ENCODE results near the gene PLK1.

The PLK1 gene

DNA sequence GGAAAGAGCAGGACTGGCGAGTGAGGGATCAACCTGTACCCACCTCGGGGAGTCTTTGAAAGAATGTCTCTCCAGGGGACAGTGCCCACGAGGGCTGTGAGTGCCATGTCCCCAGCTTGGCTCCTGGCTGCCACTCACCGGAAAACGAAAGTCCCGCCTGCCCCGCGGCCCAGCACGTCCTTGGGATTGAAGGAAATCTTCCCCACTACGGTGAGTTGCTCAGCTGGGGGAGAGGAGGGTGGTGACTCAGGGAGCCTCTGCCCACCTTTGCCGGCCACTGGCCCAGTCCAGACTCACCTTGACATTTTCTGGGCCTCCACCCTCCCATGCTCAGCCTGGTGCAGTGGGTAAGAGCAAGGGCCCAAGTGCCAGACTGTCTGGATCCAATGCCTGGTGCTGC lies 17.1 kb downstream of the PLK1 start:
- no peaks in the 10 kb centered on the region for H3K9me3 ChIP-seq (ENCODE audit: insufficient read depth, low read depth, low read length)
- no peak overlapping the region for H3K4me3 ChIP-seq (ENCODE audit: low read length)
- H3K27ac ChIP-seq (ENCODE audit: low read depth, low read length): no peak overlapping the region
- peaks cover 8% of the 10 kb centered on the region for H3K36me3 ChIP-seq (ENCODE audit: insufficient read depth, low read length)
- 79% methylated on average over 11 of the region's 11 CpGs for WGBS
- no peak overlapping the region for H3K9ac ChIP-seq (ENCODE audit: low read depth, low read length)
- no peaks in the 10 kb centered on the region for H3K27me3 ChIP-seq (ENCODE audit: insufficient read depth, low read length)
- H3K4me1 ChIP-seq (ENCODE audit: insufficient read depth, low read length): peaks cover 5% of the 10 kb centered on the region

DNA sequence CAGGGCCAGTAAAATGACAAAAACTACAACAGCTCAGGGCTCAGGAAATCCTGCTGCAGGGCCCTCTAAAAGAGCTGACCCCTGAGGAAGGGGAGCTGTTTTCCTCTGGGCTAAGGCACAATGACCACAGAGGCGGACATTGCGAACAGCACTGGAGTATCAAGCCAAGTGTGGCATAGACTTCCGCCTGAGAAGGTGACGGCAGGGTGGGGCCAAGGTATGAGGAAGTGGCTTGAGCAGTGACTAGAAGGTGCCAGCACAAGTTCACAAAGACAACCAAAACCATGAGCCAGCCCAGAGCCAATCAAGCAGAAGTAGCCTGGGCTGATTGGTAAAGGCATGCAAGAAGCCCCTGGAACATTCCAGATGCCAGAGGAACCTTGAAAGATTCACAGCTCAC lies 20.4 kb downstream of the PLK1 start:
- H3K27ac ChIP-seq (ENCODE audit: low read depth, low read length): no peak overlapping the region
- H3K4me3 ChIP-seq (ENCODE audit: low read length): no peak overlapping the region
- H3K9ac ChIP-seq (ENCODE audit: low read depth, low read length): no peak overlapping the region
- H3K36me3 ChIP-seq (ENCODE audit: insufficient read depth, low read length): no peaks in the 10 kb centered on the region
- no peaks in the 10 kb centered on the region for H3K9me3 ChIP-seq (ENCODE audit: insufficient read depth, low read depth, low read length)
- WGBS: 95% methylated on average over 4 of the region's 4 CpGs
- peaks cover 9% of the 10 kb centered on the region for H3K4me1 ChIP-seq (ENCODE audit: insufficient read depth, low read length)
- no peaks in the 10 kb centered on the region for H3K27me3 ChIP-seq (ENCODE audit: insufficient read depth, low read length)

DNA sequence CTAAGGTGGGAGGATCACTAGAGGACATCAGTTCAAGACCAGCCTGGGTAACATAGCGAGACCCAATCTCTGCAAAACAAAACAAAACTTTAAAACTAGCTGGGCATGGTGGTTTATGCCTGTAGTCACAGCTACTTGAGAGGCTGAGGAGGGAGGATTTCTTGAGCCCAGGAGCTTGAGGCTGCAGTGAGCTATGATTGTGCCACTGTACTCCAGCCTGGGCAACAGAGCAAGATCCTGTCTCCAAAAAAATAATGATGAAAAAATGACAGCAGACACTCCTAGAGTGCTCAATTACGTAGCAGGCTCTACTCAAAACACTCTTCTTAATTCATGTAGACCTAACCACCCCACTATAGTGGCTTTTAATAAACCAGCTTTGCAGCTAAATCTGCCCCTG lies 21.4 kb downstream of the PLK1 start:
- Histone ChIP-seq H3K27ac (ENCODE audit: low read depth, low read length) (no peak overlapping the region), H3K4me3 (ENCODE audit: low read length) (no peak overlapping the region), H3K36me3 (ENCODE audit: insufficient read depth, low read length) (no peaks in the 10 kb centered on the region), H3K9me3 (ENCODE audit: insufficient read depth, low read depth, low read length) (no peaks in the 10 kb centered on the region), H3K4me1 (ENCODE audit: insufficient read depth, low read length) (peaks cover 7% of the 10 kb centered on the region), H3K9ac (ENCODE audit: low read depth, low read length) (no peak overlapping the region), H3K27me3 (ENCODE audit: insufficient read depth, low read length) (no peaks in the 10 kb centered on the region)
- WGBS: 72% methylated on average over 1 of the region's 2 CpGs

DNA sequence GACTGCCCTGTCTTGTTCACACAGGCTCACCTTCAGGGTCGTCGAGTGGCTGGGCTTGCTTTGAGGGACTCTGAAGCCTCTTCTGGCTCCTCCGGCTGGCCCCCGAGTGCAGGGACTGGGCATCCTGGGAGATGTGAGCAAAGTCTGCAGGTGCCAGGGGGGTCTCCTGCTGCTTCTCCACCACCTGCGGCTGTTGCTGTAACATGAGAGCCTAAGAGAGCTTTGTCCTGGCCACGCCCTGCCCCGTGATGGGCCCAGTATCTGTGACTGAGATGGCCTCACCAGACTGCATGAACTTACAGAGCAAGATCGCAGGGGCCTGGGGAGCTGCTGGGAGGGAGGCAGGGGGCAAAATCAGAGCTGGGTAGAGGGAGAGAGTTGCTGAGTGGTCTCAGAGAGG lies 21.8 kb downstream of the PLK1 start:
- H3K9ac ChIP-seq (ENCODE audit: low read depth, low read length): no peak overlapping the region
- no peaks in the 10 kb centered on the region for H3K9me3 ChIP-seq (ENCODE audit: insufficient read depth, low read depth, low read length)
- H3K27ac ChIP-seq (ENCODE audit: low read depth, low read length): peak overlapping the region; percentile 26; the same call in 1 of the 2 replicates
- H3K4me3 ChIP-seq (ENCODE audit: low read length): no peak overlapping the region
- no peaks in the 10 kb centered on the region for H3K27me3 ChIP-seq (ENCODE audit: insufficient read depth, low read length)
- H3K4me1 ChIP-seq (ENCODE audit: insufficient read depth, low read length): peaks cover 7% of the 10 kb centered on the region
- H3K36me3 ChIP-seq (ENCODE audit: insufficient read depth, low read length): no peaks in the 10 kb centered on the region
- 40% methylated on average over 8 of the region's 8 CpGs for WGBS

DNA sequence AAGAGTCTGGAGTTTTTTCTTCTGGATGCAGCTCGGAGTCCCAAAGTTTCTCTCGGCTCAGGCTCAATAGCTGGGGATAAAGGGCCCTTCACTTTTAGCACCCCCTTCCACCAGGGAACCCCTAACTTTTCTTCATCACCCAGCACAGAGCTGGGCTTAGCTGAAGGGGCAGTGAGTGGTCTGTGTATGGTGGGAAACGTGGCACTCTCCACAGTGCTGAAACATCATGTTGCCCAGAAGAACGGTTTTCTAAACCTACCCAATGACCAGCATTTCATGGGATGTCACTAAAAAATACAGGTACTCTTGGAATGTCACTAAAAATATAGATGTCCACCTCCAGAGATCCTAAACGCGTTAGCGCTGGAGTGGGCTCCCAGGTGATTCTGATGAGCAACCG lies 22.4 kb downstream of the PLK1 start:
- Histone ChIP-seq H3K9me3 (ENCODE audit: insufficient read depth, low read depth, low read length) (no peaks in the 10 kb centered on the region), H3K4me3 (ENCODE audit: low read length) (no peak overlapping the region), H3K27ac (ENCODE audit: low read depth, low read length) (peak overlapping the region; percentile 26; the same call in 1 of the 2 replicates), H3K9ac (ENCODE audit: low read depth, low read length) (no peak overlapping the region), H3K27me3 (ENCODE audit: insufficient read depth, low read length) (no peaks in the 10 kb centered on the region), H3K4me1 (ENCODE audit: insufficient read depth, low read length) (peaks cover 7% of the 10 kb centered on the region), H3K36me3 (ENCODE audit: insufficient read depth, low read length) (no peaks in the 10 kb centered on the region)
- 70% methylated on average over 7 of the region's 8 CpGs for WGBS

DNA sequence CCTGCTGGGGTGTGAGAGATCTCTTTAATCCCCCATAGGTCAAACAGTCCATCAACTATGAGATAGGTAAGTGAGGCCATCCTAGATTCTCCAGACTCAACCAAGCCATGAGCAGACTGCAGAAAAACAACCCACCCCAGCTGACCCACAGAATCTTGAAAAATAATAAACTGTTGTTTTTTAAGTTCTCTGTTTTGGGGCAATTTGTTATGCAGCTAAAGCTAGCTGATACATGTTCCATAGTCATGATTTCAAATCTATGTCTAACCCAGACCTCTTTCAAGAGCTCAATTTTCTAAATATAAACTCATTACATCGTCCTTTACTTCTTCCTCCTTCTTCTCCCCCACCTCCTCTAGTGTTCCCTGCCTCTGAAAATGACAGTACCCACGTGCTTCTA lies 24.3 kb downstream of the PLK1 start:
- no peaks in the 10 kb centered on the region for H3K9me3 ChIP-seq (ENCODE audit: insufficient read depth, low read depth, low read length)
- no peak overlapping the region for H3K4me3 ChIP-seq (ENCODE audit: low read length)
- H3K4me1 ChIP-seq (ENCODE audit: insufficient read depth, low read length): peaks cover 7% of the 10 kb centered on the region
- H3K27me3 ChIP-seq (ENCODE audit: insufficient read depth, low read length): no peaks in the 10 kb centered on the region
- 77% methylated on average over 2 of the region's 2 CpGs for WGBS
- no peak overlapping the region for H3K27ac ChIP-seq (ENCODE audit: low read depth, low read length)
- H3K36me3 ChIP-seq (ENCODE audit: insufficient read depth, low read length): no peaks in the 10 kb centered on the region
- no peak overlapping the region for H3K9ac ChIP-seq (ENCODE audit: low read depth, low read length)

DNA sequence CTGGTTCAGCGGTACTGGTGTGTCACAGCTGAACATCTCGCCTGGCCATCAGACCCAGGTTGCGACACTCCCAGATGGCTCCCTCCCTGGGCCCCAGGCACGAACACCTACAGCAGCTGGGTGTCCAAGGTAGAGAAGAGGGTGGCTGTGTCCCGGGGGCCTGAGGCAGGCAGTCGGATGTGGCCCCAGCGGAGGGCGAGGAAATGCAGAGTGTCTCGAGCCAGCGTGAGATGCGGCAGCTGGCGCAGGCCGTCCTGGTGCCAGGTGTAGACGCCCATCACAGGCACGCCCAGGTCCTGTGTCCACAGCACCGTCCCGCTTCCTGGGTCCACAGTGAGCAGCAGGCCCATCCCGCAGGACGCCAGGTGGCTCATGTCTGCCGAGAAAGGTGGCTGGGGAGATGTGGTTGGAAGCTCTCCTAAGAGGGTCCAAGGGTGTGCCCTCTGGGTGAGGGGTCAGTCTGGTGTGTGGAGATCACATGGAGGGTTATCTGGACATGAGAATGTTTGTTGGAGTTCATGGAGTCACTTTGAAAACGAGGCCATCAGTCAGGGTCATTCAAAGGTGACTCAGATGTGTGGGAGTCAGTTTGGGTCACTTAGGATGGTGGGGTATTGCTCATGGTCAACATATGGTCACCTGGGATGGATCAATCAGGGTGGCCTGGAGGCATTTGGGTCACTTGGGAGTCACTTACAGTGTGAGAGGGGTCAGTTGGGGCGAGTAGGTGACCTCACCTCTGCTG lies 26.3 kb downstream of the PLK1 start:
- H3K4me1 ChIP-seq (ENCODE audit: insufficient read depth, low read length): peaks cover 7% of the 10 kb centered on the region
- peaks cover 7% of the 10 kb centered on the region; the same call in 1 of the 2 replicates for H3K9me3 ChIP-seq (ENCODE audit: insufficient read depth, low read depth, low read length)
- 94% methylated on average over 22 of the region's 22 CpGs for WGBS
- H3K27me3 ChIP-seq (ENCODE audit: insufficient read depth, low read length): no peaks in the 10 kb centered on the region
- no peaks in the 10 kb centered on the region for H3K36me3 ChIP-seq (ENCODE audit: insufficient read depth, low read length)
- H3K9ac ChIP-seq (ENCODE audit: low read depth, low read length): no peak overlapping the region
- no peak overlapping the region for H3K27ac ChIP-seq (ENCODE audit: low read depth, low read length)
- no peak overlapping the region for H3K4me3 ChIP-seq (ENCODE audit: low read length)

DNA sequence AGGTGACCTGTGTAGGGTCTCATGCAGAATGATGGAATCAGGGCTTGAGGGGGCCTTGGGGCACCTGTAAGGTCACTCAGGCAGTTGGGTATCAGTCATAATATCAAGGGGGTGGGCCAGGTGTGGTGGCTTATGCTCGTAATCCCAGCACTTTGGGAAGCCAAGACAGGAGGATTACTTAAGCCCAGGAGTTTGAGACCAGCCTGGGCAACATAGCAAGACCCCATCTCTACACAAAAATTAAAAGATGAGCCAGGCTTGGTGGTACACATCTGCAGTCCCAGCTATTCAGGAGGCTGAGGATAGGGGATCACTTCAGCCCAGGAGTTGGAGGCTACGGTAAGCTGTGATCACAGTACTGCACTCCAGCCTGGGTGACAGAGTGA lies 26.8 kb downstream of the PLK1 start:
- H3K36me3 ChIP-seq (ENCODE audit: insufficient read depth, low read length): no peaks in the 10 kb centered on the region
- H3K9ac ChIP-seq (ENCODE audit: low read depth, low read length): no peak overlapping the region
- no peak overlapping the region for H3K4me3 ChIP-seq (ENCODE audit: low read length)
- 98% methylated on average over 2 of the region's 2 CpGs for WGBS
- H3K4me1 ChIP-seq (ENCODE audit: insufficient read depth, low read length): peaks cover 7% of the 10 kb centered on the region
- no peaks in the 10 kb centered on the region for H3K27me3 ChIP-seq (ENCODE audit: insufficient read depth, low read length)
- peaks cover 8% of the 10 kb centered on the region; the same call in 1 of the 2 replicates for H3K9me3 ChIP-seq (ENCODE audit: insufficient read depth, low read depth, low read length)
- H3K27ac ChIP-seq (ENCODE audit: low read depth, low read length): no peak overlapping the region

DNA sequence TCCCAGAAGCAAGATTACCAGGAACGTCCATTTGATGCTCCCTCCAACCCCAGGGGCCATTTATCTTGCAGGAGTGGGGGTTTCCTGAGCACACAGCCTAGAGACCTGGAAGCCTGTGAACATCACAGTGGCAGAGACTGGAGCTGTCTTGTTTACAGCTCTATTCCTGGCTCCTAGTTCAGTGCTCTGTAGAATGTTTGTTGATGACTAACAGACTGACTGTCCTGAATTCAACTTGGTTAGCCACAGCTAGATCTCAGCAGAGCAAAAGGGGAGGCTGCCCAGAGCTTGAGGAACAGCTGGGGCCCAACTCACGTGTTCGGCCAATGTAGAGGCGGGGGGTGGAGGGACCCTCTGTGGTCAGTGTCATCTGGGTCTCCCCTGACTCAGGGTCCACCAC lies 27.8 kb downstream of the PLK1 start:
- Histone ChIP-seq H3K4me1 (ENCODE audit: insufficient read depth, low read length) (no peaks in the 10 kb centered on the region), H3K9ac (ENCODE audit: low read depth, low read length) (no peak overlapping the region), H3K9me3 (ENCODE audit: insufficient read depth, low read depth, low read length) (peaks cover 8% of the 10 kb centered on the region; the same call in 1 of the 2 replicates), H3K4me3 (ENCODE audit: low read length) (no peak overlapping the region), H3K36me3 (ENCODE audit: insufficient read depth, low read length) (no peaks in the 10 kb centered on the region), H3K27me3 (ENCODE audit: insufficient read depth, low read length) (no peaks in the 10 kb centered on the region), H3K27ac (ENCODE audit: low read depth, low read length) (no peak overlapping the region)
- WGBS: 93% methylated on average over 4 of the region's 4 CpGs

DNA sequence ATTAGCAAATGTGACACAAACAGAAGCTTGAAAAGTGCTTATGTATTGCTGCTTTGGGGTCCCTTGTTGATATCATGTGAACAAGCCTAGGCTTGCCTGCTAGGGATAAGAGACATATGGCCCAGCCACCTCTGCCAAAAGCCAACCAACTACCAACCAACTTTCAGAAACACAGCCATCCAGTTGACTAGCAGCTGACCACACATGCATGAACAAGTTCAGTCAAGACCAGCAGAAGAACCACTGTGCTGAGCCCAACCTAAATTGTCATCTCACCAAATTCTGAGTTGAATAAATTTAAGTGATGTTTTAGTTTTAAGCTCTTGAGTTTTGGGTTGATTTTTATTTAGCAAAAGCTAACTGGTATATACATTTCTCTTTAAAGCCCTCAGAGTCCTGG lies 30.8 kb downstream of the PLK1 start:
- H3K4me3 ChIP-seq (ENCODE audit: low read length): no peak overlapping the region
- H3K27me3 ChIP-seq (ENCODE audit: insufficient read depth, low read length): peaks cover 18% of the 10 kb centered on the region
- H3K27ac ChIP-seq (ENCODE audit: low read depth, low read length): no peak overlapping the region
- peaks cover 8% of the 10 kb centered on the region; the same call in 1 of the 2 replicates for H3K9me3 ChIP-seq (ENCODE audit: insufficient read depth, low read depth, low read length)
- H3K9ac ChIP-seq (ENCODE audit: low read depth, low read length): no peak overlapping the region
- no peaks in the 10 kb centered on the region for H3K36me3 ChIP-seq (ENCODE audit: insufficient read depth, low read length)
- H3K4me1 ChIP-seq (ENCODE audit: insufficient read depth, low read length): no peaks in the 10 kb centered on the region; the same call in 1 of the 2 replicates

DNA sequence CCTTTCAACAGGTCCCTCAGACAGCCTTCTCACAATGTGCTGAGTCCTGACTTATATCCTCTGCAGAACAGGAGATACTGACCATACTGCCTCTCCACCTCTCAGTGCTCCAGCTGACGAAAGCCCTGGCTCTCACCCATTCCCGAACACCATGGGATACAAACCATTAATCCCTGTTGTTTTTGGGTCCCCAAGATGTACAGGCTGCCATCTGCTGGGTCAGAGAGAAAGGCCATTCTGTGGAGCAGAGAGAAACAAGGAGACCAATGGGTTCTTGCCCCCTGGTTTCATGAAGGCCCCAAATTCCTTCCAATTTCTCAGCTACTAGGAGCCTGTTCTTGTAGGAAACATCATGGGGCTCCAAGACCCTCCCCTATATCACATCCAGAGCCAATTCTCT lies 31.3 kb downstream of the PLK1 start:
- no peaks in the 10 kb centered on the region for H3K36me3 ChIP-seq (ENCODE audit: insufficient read depth, low read length)
- 92% methylated on average over 2 of the region's 2 CpGs for WGBS
- no peaks in the 10 kb centered on the region; the same call in 1 of the 2 replicates for H3K4me1 ChIP-seq (ENCODE audit: insufficient read depth, low read length)
- peaks cover 8% of the 10 kb centered on the region; the same call in 1 of the 2 replicates for H3K9me3 ChIP-seq (ENCODE audit: insufficient read depth, low read depth, low read length)
- no peak overlapping the region for H3K4me3 ChIP-seq (ENCODE audit: low read length)
- no peak overlapping the region for H3K9ac ChIP-seq (ENCODE audit: low read depth, low read length)
- H3K27me3 ChIP-seq (ENCODE audit: insufficient read depth, low read length): peaks cover 18% of the 10 kb centered on the region
- H3K27ac ChIP-seq (ENCODE audit: low read depth, low read length): no peak overlapping the region

DNA sequence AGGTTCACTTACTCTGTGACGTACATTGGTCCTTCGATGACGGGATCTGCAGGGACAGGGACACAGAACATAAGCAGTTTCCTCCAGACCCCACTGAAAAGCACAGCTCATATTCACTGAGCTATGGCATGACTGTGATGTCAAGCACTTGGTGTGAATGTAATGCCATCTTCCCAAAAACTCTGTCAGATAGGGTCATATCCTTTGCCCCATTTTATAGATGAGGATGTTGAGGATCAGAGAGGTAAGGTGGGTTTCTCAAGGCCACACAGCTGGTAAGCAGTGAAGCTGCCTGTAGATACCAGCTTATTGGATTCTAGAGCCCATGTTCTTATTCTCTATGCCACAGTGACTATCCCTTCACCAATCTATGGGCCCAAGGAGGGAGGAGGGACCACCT lies 31.8 kb downstream of the PLK1 start:
- no peak overlapping the region for H3K4me3 ChIP-seq (ENCODE audit: low read length)
- H3K9ac ChIP-seq (ENCODE audit: low read depth, low read length): no peak overlapping the region
- H3K4me1 ChIP-seq (ENCODE audit: insufficient read depth, low read length): no peaks in the 10 kb centered on the region; the same call in 1 of the 2 replicates
- H3K9me3 ChIP-seq (ENCODE audit: insufficient read depth, low read depth, low read length): peaks cover 8% of the 10 kb centered on the region; the same call in 1 of the 2 replicates
- 96% methylated on average over 3 of the region's 3 CpGs for WGBS
- H3K36me3 ChIP-seq (ENCODE audit: insufficient read depth, low read length): no peaks in the 10 kb centered on the region
- H3K27me3 ChIP-seq (ENCODE audit: insufficient read depth, low read length): peaks cover 18% of the 10 kb centered on the region
- H3K27ac ChIP-seq (ENCODE audit: low read depth, low read length): no peak overlapping the region
